HG03060 (cell line): ENCODE measurements around the gene RBPJL.
"Not testable (repeated sequence)": the region's sequence is repeated elsewhere in the genome, so short reads cannot be mapped to it uniquely, and the experiment has no call there.

ENCODE experiments used
- ATAC-seq: cut with Tn5 transposase; IDR thresholded peaks from one replicate; pipeline ENCODE4 v1.9.1; 2021; ENCODE audit warnings: low read depth, moderate number of reproducible peaks; ENCODE audit not compliant: unreplicated experiment

RBPJL gene

DNA sequence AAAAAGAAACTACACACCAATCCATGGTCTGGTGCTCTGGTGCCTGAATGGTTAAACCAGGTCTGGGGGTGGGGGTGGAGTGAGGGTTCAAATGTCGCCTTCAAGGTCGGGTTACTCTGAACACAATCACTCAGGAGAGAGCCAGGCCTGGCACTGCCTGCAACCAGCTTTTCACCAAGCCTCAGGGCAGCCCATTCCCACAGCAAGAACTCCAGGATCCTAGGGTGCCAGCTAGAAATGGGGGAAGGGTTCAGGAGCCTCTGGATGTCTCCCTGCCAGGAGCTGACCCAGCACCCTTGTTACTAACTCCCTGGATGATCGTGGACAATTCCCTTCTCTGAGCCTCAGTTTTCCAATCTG lies 34.9 kb downstream of the RBPJL start:
- no peak for ATAC-seq

DNA sequence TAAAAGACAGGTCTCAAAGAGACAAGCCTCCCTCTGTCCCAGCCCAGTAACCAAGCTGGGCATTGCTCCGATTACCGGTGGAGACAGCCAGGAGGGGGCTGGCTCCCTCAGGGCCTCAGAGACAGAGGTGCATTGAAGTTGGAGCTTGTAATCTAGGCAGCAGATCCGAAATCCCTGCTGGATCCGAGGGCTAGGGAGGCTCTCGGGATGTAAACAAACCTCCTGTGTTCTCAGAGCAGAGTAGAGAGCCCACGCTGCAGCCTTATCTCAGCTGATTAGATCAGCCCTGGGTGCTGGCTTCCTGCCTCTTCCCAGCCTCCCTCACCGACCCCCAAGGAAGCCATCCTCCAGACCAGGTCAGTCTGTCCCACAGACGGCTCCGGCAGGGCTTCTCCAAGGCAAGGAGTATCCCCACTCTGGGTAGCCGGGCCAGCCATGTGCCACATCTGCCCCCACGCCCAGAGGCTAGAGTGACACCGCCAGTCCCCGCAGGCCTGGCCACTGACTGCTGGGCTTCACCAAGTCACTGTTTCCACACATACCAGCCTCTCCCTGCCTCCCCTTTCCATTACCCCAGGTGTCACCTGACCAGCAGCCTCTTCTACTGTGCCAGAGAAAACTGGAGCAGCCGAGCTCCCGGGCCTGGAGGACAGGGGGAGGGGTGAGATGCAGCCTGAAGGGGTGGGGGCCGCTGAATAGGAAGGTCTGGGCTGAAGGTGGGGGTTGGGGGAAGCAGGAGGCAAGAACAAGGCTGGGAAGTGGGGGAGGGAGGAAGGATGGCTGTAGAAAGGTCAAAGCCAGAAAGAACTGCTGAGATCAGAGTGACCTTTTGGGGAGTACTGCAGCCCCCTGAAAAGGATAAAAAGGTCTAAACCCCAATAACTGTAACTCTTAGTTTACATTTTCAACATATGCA lies 35.6 kb downstream of the RBPJL start:
- no peak for ATAC-seq

DNA sequence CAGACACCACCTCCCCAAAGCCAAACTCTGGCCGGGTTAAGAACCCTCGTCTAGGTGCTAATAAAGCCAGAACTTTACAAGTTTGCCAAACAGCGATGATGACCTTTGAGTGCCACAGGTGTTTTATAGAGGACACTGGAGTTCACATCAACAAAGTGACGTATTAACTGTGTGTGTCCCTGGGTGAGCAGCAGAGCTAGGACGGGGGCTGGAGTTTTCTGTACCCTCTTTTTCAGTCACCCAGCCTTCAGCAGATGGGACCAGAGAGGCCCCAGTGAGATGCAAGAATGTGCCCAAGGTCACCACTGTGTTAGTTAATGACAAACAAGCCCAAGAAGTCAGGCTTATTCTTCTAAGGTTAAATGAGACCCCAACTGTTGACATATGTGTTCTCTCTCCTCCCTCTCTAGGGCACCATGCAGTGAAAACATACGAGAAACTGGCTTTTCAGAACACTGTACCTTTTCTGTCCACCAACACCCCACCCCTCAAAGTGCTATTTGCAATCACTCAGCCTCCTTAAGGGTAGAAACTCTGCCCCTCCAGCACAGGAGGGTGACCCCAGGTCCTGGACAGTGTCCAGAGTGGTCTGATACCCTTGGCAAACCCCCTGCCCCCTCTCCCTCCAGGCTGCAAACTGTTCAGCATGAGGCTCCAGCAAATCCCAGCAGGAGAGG lies 36.4 kb downstream of the RBPJL start:
- ATAC-seq, result no peak

DNA sequence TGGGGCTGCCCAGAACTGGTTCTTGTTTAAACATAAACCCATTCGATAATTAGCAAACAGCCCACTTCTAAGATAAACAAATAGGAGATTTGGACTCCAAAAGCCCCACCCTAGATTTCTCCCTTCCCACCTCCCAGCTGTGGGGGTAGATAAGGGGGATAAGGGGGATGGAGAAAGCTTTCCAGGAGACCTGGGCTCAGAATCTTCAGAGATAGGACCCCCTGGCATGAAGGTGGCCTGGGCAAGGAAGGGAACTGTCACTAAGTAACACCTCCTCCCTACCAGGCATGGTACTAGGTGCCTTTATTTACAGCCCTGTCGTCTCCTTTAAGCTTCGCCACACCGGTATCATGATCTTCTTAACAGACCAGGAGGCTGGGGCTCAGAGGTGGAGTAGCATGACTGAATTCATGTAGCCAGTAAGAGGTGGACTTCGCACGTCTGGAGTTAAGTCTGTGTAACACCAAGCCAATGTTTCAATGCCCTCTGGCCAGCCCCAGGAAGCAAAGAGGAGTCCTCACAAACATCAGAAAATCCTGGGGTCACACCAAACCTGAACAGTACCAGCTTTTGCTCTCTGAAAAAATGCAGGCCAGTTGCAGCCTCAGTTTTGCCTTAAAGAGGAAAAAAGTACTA lies 37.0 kb downstream of the RBPJL start:
- no peak for ATAC-seq

DNA sequence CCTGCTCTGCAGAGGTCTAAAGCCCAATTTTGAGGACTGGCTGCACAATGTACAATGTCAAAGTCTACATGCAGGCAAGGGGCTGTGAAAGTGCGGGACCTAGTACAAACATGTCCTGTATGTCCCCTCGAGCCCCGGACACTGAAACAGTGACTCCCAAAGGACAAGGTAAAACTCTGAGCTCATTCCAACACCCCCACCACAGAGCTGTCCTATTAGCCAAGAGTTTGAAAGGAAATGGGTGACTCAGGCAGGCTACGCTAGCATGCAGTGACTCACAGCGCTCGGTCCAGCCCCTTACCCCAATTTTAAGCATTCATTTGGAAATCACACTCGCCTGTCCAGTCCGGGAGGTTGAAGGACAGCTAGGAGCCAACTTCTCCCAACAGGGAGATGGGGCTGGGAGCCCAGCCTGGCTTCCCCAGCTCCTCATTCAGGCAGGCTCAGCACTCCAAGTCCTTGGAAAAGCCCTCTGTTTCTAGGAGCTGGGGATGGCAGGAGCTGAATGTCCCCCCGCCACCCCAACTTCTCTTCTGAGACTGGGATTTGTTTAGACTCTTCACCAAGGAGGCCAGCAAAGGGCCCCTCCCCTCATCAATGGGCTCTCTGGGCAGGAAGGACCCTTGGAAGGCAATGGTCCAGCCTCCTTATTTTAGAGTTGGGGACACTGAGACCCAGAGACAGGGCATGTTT lies 37.7 kb downstream of the RBPJL start:
- no peak for ATAC-seq

DNA sequence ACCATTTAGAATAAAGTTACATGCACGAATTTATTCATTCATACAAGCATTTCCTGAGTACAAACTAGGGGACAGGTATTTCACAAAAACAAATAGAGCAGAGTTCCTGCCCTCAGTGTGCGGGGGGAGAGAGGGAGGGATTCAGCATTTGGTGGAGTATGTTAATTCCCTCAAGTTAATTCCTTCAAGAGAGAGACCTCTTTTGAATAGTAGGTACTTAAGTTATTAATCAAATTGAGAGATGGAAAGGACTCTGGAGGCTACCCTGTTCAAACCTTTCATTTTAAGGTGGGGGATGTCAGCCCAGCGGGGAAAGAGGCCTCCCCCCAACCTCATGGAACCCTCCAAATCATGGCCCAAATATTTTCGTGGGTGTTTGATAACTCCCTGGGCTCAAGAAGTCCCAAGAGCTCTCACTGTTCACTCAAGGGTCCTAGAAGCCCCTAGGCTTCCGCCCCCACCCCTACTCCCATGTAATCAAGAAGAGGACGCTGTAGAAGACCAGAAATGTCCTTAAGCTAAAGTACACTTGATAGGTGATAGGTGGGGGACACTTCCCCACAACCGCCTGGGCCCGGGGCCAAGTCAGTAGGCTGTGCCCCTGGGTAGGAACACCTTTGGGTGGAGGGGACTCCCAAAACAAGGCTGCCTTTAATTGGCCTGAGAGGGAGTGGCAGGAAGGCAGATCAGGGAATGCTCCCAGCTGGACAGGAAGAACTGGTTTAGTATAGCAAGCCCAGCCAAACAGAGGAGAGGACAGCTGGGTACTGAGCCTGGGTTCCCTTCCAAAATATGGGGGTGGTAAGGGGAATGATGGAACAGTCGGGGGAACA lies 38.7 kb downstream of the RBPJL start:
- ATAC-seq, result no peak

DNA sequence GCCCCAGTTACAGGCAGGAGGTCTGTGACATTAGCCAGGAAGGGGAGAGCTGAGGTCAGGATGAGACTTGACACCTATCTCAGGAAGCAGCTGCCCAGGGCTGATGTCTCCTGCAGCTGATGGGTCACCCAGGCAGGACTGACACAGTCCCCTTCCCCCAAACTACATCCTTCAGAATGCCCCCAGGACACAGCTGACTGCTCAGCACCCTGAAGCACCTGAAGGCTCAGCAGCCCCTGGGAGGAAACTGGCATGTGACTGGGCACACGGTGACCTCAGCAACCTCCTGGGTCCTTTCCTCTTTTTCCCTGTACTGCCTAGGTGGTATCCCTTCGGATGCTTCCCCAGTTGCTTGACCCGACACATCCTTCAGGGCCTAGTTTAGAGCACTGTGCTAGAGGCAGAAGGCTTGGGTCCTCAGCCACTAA lies 39.7 kb downstream of the RBPJL start:
- no peak for ATAC-seq

DNA sequence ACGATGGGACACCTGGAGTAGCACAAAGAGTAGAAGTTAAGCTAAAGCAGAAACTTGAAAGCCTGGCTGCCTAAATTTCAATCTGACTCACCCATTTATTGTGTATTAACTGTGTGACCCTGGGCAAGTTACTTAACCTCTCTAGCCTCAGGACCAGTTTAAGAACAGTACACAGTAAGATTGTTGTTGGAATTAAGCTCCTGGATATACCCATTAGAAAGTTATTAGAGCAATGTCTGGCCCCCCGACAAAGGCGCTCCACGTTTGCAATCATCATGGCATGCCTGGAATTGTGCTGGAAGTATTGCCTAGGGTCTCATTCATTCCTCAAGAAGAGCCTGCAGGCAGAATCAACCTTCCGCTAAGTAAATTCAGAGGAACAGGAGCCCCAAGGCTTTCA lies 40.2 kb downstream of the RBPJL start:
- ATAC-seq, result no peak

DNA sequence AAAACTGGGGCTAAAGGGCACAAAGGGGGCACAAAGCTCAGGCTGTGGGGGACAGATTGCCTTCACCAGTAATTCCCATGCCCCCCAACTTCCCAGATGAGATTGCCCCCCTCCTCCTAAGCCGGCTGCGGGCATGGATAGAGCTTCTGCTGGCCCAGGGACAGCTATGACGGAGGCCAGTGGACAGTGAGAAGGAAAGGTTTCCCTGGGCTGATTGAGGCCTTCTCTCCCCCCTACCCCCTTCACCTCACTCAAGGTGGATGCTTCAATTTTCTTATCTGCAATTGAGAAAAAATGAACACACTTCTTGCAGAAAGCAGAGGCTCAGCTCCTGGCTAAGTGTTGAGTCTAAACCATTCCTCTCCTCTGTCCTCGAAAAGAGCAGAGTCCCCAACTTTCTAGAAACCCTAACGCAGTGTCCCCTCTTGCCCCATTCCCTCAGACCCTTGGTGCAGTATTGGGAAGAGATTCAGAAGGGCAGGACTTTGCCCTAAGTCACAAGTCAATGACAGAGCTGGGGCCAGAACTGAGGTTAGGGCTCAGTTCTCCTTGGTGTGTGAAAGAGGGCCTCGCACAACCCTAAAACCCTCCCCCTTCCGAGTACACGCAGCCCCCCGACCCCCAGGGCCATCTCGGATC lies 40.8 kb downstream of the RBPJL start:
- ATAC-seq, result no peak

DNA sequence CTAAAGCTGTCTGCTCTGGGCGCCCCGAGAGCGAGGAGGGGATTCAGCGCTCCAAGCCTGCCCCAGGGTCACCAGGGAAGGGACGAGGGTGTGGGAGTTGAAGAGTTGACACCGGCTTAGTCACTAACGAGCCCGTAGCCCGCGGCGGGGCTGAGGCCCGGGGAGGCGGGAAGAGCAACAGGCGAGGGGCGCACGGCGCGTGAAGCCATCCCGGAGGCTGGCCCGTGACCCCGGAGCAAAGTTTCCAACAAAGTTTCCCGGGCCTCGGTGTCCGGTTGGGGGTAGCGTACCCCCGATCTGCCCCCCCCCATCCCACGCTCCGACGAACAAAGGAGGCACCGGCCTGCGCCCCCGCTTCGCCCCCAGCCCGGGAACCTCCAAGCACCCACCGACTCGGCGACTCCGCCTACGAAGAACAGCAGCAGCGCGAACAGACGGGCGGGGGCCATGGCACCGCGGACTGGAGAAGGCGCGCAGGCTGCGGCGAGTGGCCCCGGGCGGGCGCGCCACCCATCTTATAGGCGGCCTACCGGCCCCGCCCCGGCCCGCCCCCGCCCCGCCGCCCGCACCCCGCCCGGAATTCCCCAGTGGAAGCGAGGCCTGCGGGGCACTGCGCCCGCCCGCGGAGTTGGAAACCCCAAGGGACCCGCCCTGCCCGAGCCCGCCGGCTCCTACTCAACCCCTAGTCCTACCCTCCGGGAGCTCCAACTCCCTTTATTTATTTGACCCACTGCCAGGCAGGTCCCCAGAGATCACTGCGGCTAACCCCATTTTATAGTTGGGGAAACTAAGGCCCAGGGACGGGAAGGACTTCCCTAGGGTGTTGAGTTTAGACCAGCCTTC lies 41.5 kb downstream of the RBPJL start, which contains the start of gene SDC4:
Gene SDC4 (minus strand): TSS at position 489 of the 843 bp plus-strand sequence. CDS start 40 bp downstream, at position 449.
- no peak for ATAC-seq

DNA sequence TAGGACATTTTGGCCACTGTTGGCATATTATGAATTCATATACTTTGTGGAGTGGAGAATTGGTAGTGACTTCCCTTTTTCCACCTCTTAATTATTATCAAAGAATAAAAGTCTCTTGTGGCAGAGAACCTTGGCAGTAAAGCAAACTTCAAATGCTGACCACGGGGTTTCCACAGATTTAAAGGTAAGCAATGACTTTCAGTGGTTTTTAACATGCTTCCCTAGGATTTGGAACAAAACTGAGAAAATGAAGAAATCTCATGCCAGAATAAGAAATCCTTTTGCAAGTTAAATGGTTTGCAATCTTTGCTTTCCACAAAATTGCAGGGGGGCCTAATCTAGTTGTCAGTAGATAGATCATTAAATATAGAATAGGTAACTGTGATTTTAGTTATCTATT lies 43.6 kb downstream of the RBPJL start:
- no peak for ATAC-seq

DNA sequence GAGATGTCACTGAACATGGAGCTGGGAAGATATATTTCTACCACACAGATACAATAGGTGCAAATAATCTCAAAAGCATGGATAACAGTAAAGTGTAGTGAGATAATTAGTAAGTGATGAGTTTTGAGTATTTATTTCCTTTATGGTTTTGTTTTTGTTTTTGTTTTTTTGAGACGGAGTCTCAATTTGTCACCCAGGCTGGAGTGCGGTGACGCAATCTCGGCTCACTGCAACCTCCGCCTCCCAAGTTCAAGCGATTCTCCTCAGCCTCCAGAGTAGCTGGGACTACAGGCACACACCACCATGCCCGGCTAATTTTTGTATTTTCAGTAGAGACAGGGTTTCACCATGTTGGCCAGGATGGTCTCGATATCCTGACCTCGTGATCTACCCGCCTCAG lies 44.2 kb downstream of the RBPJL start:
- ATAC-seq, result not testable (repeated sequence)

DNA sequence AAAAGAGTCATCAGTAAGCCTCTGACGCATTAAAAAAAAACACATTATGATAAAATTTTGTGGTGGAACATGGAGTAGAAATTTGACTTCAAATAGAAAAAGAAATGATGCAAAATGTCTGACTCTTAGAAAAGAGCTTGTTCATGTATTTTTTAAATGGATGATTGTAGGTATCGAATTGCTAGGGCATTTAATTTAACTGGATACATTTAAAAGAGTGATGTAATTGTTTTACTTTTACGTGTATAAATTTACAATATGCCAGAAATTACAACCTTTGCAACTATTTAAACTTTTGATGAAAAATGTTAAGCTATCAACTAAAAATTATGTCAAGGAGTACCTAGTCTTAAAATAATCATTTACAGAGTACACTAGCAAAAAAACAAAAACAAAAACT lies 46.1 kb downstream of the RBPJL start:
- no peak for ATAC-seq

DNA sequence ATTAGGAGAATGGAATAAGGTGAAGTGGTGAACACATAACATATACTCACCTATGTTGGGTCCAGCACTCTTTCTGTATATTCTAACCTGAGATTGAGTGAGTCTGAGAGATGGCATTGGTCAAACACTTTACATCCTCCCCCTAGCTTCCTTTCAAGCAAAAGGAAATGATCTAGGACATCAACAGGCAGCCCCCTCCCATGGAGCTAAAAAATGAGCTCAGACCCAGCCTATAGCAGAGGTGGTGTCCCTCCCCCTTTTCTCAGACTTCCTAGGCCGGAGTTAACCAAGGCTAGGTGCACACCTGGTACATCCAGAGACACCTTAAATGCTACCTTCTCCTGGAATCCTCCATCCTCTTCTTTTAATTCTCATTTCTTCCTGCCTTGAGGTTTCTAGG lies 47.1 kb downstream of the RBPJL start:
- no peak for ATAC-seq

DNA sequence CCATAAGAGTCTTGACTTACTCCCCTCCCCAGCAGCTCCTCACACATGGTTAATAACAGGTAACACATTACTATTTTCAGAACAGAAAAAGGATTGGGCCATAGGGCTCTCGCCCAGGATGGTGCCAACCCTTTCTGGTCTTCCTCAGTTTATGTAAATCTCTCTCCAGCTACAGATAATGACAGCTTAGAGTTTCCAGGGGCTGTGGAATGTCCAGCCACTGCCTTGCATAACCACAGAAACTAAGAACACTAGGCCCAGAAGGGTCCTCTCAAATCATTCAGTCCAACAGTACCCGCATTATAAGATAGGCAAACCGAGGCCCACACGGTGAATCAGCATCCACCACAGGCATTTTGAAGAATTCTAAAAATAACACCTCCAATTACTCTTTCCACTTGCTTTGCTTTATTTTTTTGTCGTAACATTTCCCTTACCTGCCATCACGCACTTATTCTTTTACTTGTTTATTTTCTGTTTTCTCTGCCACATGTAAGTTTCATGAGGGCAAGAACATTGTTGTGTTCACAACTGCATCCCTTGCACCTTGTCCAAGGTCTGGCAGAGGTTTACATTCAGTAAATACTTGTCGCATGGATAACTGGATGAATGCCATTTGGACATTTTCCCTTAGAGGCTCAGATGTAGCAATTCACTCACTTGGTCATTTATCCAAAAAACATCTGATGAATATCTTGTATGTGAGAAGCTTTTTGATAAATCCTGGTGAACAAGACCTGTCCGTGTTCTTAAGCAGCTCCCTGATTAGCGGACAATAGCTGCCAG lies 48.0 kb downstream of the RBPJL start:
- no peak for ATAC-seq

DNA sequence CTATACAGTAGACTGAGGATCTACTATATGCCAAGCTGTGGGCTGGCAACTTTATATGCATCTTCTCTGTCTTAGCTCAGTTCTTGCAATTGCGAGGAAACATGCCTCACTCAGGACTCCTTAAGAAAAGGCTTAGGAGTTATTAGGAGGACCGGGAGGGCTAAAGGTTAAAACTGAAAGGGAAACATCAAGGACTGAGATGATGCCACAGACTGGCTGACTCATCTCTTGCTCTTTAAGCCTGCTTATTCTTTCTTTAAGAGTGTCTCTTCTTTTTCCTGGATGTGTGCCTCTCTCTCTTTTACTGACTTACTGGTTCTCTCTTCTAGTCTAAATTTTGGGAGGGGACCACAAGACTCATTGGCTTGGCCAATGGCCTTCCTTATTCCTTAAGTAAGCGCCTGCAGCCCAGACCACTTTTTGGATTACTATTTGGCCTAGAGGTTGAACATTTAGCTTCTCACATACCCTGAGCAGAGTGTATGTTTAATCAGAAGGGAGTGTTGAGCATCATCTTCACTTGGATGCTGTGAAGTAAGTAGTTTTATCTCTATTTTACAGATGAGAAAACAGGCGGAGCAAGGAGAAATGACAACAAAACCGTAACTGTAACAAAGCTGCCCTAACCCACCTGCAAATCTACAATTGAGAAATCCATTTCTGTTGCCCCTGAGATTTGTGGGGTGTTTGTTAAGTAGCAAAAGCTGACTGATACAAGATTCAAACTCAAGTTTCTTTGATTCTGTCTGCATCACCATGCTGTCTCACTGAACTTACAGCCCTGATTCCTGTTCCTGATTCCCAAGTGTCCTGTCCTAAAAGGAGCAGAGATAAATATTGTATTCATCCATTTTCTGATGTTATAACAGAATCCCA lies 48.8 kb downstream of the RBPJL start:
- ATAC-seq, result no peak
